HepG2 (cell line): Measurements from ENCODE around the gene YWHAH. TPM values are rescaled to one million over a fixed set of nuclear protein-coding genes. Genes with fewer than 3 reads are reported as not detected.

Source experiments
- ATAC-seq: fragments of 200-7000 bp; cut with Tn5 transposase; 3 replicates; pipeline ENCODE4 v1.9.1; 2020; ENCODE audit warnings: mild to moderate bottlenecking, moderate library complexity
- BruUV-seq: library from RNA; stranded (reverse); fragments of 400-500 nt; replicated peaks from 2 replicates; lab custom pipeline; 2021; lab: Mats Ljungman, UMichigan
- CTCF ChIA-PET: fragments of 300-600 bp; formaldehyde crosslinking; extraction: SDS; loops from one replicate; lab custom pipeline; 2021; ENCODE audit warnings: low total read pairs, inconsistent platforms, low intra/inter-chr PET ratio; lab: Yijun Ruan, JAX
- POLR2A ChIA-PET: fragments of 350-600 bp; sonication (Branson Sonifier 250); formaldehyde crosslinking; loops from one replicate; lab custom pipeline; 2020; ENCODE audit warnings: antibody characterized with exemption, inconsistent platforms; lab: Yijun Ruan, JAX
- DNase-seq: peaks from one replicate; pipeline ENCODE4 v3.0.0-alpha.2; 2015; ENCODE audit warnings: low spot score
- FAIRE-seq: peaks from 3 replicates; lab custom pipeline; 2011; peaks lifted over from hg19 to GRCh38; lab: Jason Lieb, UNC
- H2AFZ ChIP-seq: one replicate; pipeline ENCODE4 v1.6.1; 2011; ENCODE audit warnings: low read length, inconsistent platforms
- H3K27ac ChIP-seq: fragments of 300-600 bp; 3 replicates; pipeline ENCODE4 v1.8.0; 2011; ENCODE audit warnings: mixed run types, mild to moderate bottlenecking, mixed read lengths, low read length, inconsistent platforms; ENCODE audit not compliant: insufficient read depth; ENCODE audit errors: extremely low read length
- H3K27me3 ChIP-seq, 2 experiments: fragments of 200-600 bp in 1 of 2; 2 replicates in 1 of 2; 3 replicates in 1 of 2; pipeline versions ENCODE4 v1.6.0 to v1.8.0; 2011; ENCODE audit warnings: low read length in 2 of 2, mild to moderate bottlenecking in 2 of 2, moderate library complexity in 2 of 2, inconsistent platforms in 1 of 2; ENCODE audit not compliant: insufficient read depth in 2 of 2, control insufficient read depth in 1 of 2
- H3K36me3 ChIP-seq, 2 experiments: fragments of 200-600 bp in 1 of 2; replicated peaks in 1 of 2; 2 replicates in 1 of 2; 3 replicates in 1 of 2; pipeline versions ENCODE4 v1.5.1 to v1.8.0; 2011; ENCODE audit warnings: low read length in 2 of 2, inconsistent platforms in 1 of 2; ENCODE audit not compliant: insufficient read depth in 2 of 2, control insufficient read depth in 1 of 2
- H3K4me1 ChIP-seq: 2 replicates; pipeline ENCODE4 v1.5.1; 2012; ENCODE audit warnings: low read length, inconsistent platforms; ENCODE audit not compliant: insufficient read depth
- H3K4me2 ChIP-seq: 2 replicates; pipeline ENCODE4 v1.6.0; 2011; ENCODE audit warnings: low read depth, low read length, inconsistent platforms
- H3K4me3 ChIP-seq, 3 experiments: fragments of 200-600 bp in 1 of 3; sonication (generic), shearing (Covaris generic) in 1 of 3; replicated peaks in 1 of 3; 2 replicates each; pipeline ENCODE4 v1.5.1; 2011 to 2016; ENCODE audit warnings: low read length in 3 of 3, inconsistent platforms in 2 of 3, low read depth in 2 of 3, mild to moderate bottlenecking in 2 of 3, control low read depth in 1 of 3, mixed read lengths in 1 of 3; ENCODE audit not compliant: insufficient read depth in 1 of 3
- H3K79me2 ChIP-seq: one replicate; pipeline ENCODE4 v1.6.1; 2011; ENCODE audit warnings: low read length, inconsistent platforms; ENCODE audit not compliant: insufficient read depth
- H3K9ac ChIP-seq: 2 replicates; pipeline ENCODE4 v1.6.0; 2011; ENCODE audit warnings: mild to moderate bottlenecking, low read depth, low read length, inconsistent platforms; ENCODE audit not compliant: insufficient read depth
- H3K9me3 ChIP-seq: 2 replicates; pipeline ENCODE4 v1.5.1; 2012; ENCODE audit warnings: mild to moderate bottlenecking, low read length
- H4K20me1 ChIP-seq: 2 replicates; pipeline ENCODE4 v1.6.0; 2011; ENCODE audit warnings: inconsistent platforms, mild to moderate bottlenecking, low read length, moderate library complexity; ENCODE audit not compliant: insufficient read depth
- CBFB ChIP-seq: sonication (generic); formaldehyde crosslinking; IDR thresholded peaks from 2 replicates; pipeline ENCODE4 v1.4.0; 2020; ENCODE audit warnings: missing genetic modification reagents
- CCDC6 ChIP-seq: sonication (generic); formaldehyde crosslinking; IDR thresholded peaks from 2 replicates; pipeline ENCODE4 v1.8.1; 2022; ENCODE audit warnings: mild to moderate bottlenecking, missing genetic modification reagents, moderate library complexity
- CEBPG ChIP-seq: IDR thresholded peaks from 2 replicates; pipeline ENCODE4 v1.6.1; 2016
- HES4 ChIP-seq: sonication (generic); formaldehyde crosslinking; IDR thresholded peaks from 2 replicates; pipeline ENCODE4 v1.9.0; 2021; ENCODE audit warnings: mild to moderate bottlenecking, missing genetic modification reagents, borderline replicate concordance
- HMGXB3 ChIP-seq: sonication (generic); formaldehyde crosslinking; IDR thresholded peaks from 2 replicates; pipeline ENCODE4 v1.4.0; 2020; ENCODE audit warnings: missing genetic modification reagents, borderline replicate concordance
- NFYC ChIP-seq: IDR thresholded peaks from 2 replicates; pipeline ENCODE4 v1.6.1; 2016; ENCODE audit warnings: missing genetic modification reagents, missing compliant biosample characterization
- PPARG ChIP-seq: conservative IDR thresholded peaks from 2 replicates; pipeline ENCODE4 v1.6.1; 2016; ENCODE audit warnings: missing biosample characterization, missing genetic modification reagents
- XRCC5 ChIP-seq: fragments of 200-400 bp; formaldehyde crosslinking; optimal IDR thresholded peaks from 2 replicates; pipeline ENCODE3; 2017; ENCODE audit warnings: mild to moderate bottlenecking, low read length
- ZNF296 ChIP-seq: sonication (generic); formaldehyde crosslinking; conservative IDR thresholded peaks from 2 replicates; pipeline ENCODE4 v1.5.0; 2020; ENCODE audit warnings: mild to moderate bottlenecking, missing genetic modification reagents
- ZNF562 ChIP-seq: sonication (generic); formaldehyde crosslinking; IDR thresholded peaks from 2 replicates; pipeline ENCODE4 v1.8.0; 2022; ENCODE audit warnings: missing genetic modification reagents, borderline replicate concordance
- WGBS: methylation state at CpG from one replicate; pipeline ENCODE4 v1.1.6; 2017; ENCODE audit warnings: low lambda C conversion rate; 5-methylcytosine and 5-hydroxymethylcytosine counted together
- in situ Hi-C: cut with HindIII; loops from 2 replicates; pipeline ENCODE4 v1.10.0; 2017; ENCODE audit warnings: low pct_unique_long_range_greater_than_20kb; ENCODE audit not compliant: extremely low pct_ligation_motif_present
- intact Hi-C: fragments of 100-400 bp; cut with micrococcal nuclease; formaldehyde crosslinking; loops from one replicate; pipeline ENCODE4 v1.10.0; 2022; ENCODE audit not compliant: unreplicated experiment
- polyA plus RNA-seq, 8 experiments: library from polyadenylated mRNA; depleted of rRNA in 3 of 8; stranded (reverse) in 7 of 8; unstranded in 1 of 8; fragments of >200 nt; fragmentation: Illumina TruSeq in 4 of 8; extraction: Trizol in 4 of 8; gene quantifications; 2 replicates each; pipeline versions ENCODE4 v1.2.1 to v1.2.3, GENCODE V29; 2011 to 2016; ENCODE audit warnings: low read depth in 4 of 8, missing spikeins in 1 of 8, mixed read lengths in 1 of 8; ENCODE audit not compliant: insufficient read depth in 1 of 8
- total RNA-seq, 5 experiments: library from RNA; depleted of rRNA; stranded (reverse); fragments of >200 nt; fragmentation: Illumina TruSeq; extraction: Trizol; gene quantifications; 2 replicates each; pipeline ENCODE4 v1.2.3, GENCODE V29; 2016; ENCODE audit warnings: low read depth in 1 of 5
- TF ChIP-seq, protein P1 (sequence below): fragments of 450-650 bp; IDR thresholded peaks from 2 replicates; pipeline ENCODE4 v1.6.1; 2016

Gene YWHAH
- total and polyA plus RNA-seq, 2 of the 13 experiments (the other 11 are each of a cell fraction or from before 2014, with no cell fraction given): 35.6 to 92.7 TPM

DNA sequence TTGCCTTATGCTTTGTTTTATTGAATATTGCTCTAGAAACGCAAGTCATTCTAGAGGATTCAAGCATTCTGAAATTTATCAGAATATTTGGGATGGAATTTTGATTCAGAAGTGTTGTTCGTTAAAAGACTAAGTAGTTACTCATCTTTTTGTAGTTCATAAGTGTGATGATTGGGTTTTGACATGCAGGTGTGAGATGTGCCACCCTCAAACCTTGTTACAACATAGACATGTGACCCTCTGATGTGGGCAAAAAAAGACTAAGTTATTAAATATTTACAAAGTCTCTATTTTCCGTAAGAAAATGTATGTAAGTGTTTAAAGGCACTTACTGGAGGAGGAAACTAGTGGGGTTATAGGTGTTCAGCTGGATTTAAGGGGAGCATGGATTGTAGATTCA, 8.9 kb downstream of the YWHAH start:
- Histone ChIP-seq H3K36me3 (peaks cover 16 to 32% of the 10 kb centered on the region in 2 experiments), H3K4me3 (no peak overlapping the region), H3K79me2 (peaks cover 53% of the 10 kb centered on the region), H3K9ac (no peak overlapping the region), H3K27ac (no peak overlapping the region), H3K9me3 (no peaks in the 10 kb centered on the region), H3K27me3 (no peaks in the 10 kb centered on the region), H2AFZ (no peak overlapping the region), H3K4me2 (no peak overlapping the region), H4K20me1 (peaks cover 10% of the 10 kb centered on the region), H3K4me1 (peaks cover 23% of the 10 kb centered on the region)
- in situ Hi-C loops: loop anchor here (25.0 kb wide), 1 partner anchor 391 kb away; no protein-coding TSS in a partner anchor
- no peak for FAIRE-seq
- DNase-seq: no peak
- no peak for ATAC-seq
- ChIA-PET CTCF (no interaction called here), POLR2A (interaction anchor here (0.9 kb wide), 1 partner anchor 291 kb away, joined by 6 read pairs; the partner anchor contains the start of gene PISD)
- intact Hi-C loops: no loop called here
- BruUV-seq: no TSS peak
- WGBS: 98% methylated on average over 3 of the region's 3 CpGs
- TF ChIP-seq HES4 (CRISPR knock-in tag) (no peak), CEBPG (CRISPR knock-in tag) (no peak), PPARG (CRISPR knock-in tag) (no peak), NFYC (CRISPR knock-in tag) (no peak), CCDC6 (CRISPR knock-in tag) (no peak), CBFB (CRISPR knock-in tag) (no peak), ZNF296 (CRISPR knock-in tag) (no peak), ZNF562 (CRISPR knock-in tag) (no peak), HMGXB3 (CRISPR knock-in tag) (no peak), XRCC5 (no peak)
- TF ChIP-seq, protein P1, sequence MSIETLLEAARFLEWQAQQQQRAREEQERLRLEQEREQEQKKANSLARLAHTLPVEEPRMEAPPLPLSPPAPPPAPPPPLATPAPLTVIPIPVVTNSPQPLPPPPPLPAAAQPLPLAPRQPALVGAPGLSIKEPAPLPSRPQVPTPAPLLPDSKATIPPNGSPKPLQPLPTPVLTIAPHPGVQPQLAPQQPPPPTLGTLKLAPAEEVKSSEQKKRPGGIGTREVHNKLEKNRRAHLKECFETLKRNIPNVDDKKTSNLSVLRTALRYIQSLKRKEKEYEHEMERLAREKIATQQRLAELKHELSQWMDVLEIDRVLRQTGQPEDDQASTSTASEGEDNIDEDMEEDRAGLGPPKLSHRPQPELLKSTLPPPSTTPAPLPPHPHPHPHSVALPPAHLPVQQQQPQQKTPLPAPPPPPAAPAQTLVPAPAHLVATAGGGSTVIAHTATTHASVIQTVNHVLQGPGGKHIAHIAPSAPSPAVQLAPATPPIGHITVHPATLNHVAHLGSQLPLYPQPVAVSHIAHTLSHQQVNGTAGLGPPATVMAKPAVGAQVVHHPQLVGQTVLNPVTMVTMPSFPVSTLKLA: no peak
